Measurements from ENCODE around the gene ATXN7L1.

Gene ATXN7L1, protein sequence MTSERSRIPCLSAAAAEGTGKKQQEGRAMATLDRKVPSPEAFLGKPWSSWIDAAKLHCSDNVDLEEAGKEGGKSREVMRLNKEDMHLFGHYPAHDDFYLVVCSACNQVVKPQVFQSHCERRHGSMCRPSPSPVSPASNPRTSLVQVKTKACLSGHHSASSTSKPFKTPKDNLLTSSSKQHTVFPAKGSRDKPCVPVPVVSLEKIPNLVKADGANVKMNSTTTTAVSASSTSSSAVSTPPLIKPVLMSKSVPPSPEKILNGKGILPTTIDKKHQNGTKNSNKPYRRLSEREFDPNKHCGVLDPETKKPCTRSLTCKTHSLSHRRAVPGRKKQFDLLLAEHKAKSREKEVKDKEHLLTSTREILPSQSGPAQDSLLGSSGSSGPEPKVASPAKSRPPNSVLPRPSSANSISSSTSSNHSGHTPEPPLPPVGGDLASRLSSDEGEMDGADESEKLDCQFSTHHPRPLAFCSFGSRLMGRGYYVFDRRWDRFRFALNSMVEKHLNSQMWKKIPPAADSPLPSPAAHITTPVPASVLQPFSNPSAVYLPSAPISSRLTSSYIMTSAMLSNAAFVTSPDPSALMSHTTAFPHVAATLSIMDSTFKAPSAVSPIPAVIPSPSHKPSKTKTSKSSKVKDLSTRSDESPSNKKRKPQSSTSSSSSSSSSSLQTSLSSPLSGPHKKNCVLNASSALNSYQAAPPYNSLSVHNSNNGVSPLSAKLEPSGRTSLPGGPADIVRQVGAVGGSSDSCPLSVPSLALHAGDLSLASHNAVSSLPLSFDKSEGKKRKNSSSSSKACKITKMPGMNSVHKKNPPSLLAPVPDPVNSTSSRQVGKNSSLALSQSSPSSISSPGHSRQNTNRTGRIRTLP

DNA sequence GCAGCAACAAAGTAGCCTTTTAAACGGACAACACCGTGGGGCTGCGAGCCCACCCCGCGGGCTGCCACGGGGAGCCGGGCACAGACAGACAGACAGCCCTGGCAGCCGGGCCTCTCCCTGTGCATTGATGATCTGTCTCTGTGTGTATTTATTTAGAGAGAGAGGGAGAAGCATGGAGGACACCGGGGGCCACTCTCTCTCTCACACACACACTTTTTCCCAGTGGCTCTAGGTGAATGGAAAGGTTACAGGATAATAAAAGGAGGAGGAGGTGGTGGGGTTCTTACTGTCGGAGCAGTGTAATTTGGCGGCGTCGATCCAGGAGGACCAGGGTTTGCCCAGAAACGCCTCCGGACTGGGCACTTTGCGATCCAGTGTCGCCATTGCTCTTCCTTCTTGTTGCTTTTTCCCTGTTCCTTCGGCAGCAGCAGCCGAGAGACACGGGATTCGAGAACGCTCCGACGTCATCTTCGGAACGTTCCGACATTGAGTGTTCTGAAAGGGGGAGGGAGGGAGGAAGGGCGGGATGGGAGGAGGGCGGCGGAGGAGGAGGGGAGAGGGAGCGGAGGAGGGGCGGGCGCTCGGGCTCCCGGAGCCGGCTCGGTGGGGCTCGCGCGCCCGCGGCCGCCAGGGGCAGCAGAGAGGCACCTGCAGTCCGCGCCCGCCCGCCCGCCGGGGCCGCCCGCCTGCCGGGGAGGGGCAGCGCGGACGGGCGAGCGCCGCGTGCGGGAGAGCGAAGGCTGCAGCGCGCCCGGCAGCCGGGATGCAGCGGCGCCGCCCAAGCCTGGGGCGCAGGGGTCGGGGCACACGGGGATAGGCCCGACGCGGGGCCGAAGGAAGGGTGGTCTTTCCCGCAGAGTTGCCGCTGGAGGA, at the start of gene ATXN7L1:
Gene ATXN7L1 (minus strand): TSS at position 509 of the 873 bp plus-strand sequence. CDS start 41 bp downstream, at position 468.
- in situ Hi-C loops (cut with MboI; ENCODE audit: low sequenced_read_pairs): no loop called here

DNA sequence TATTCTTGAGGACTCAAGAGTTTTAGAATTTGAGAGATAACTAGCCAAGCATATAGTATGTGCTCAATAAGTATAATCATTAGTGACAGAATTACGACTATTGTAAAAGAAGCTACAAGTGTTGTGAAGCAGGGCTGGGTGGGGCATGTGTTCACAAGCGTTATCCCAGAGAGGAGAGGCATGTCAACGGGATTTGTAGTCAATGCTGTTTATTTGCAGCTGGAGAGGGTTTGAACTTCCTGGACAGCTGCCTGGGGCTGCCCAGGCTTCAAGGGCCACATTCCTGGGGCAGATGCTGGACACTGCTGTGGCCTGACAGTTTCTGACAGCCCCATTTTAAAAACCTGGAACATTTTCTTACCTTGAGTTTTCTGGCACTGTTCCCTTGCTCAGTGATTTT, 49.7 kb upstream of the ATXN7L1 start:
- in situ Hi-C loops (cut with MboI; ENCODE audit: low sequenced_read_pairs): no loop called here

DNA sequence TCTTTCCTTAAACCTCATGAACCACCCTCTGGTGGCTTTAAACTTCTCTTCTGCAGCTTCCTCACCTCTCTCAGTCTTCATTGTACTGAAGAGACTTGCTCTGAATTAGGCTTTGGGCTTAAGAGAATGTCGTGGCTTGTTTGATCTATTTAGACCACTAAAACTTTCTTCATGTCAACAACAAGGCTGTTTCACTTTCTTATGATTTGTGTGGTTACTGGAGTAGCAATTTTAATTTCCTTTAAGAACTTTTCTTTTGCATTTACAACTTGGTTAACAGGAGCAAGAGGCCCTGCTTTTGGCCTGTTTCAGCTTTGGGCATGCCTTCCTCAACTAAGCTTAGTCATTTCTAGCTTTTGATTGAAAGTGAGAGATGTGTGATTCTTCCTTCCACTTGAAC, 48.5 kb upstream of the ATXN7L1 start:
- in situ Hi-C loops (cut with MboI; ENCODE audit: low sequenced_read_pairs): no loop called here

DNA sequence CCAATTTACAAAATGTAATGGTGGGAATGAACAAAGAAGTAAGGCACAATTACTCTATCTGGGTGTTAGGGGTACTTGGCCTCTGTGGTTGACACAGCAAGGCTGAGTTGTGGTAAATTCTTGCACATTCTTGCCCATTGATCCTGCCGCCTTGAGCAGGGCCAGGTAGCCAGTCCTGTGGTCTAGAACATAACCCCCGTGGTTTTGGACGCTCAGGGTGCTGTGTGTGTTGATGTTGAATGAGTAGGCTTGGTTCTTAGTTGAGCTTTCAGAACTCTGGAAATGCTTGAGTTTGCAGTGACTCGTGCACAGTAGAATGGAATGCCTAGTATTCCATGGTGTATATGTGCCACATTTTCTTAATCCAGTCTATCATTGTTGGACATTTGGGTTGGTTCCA, 44.4 kb upstream of the ATXN7L1 start:
- in situ Hi-C loops (cut with MboI; ENCODE audit: low sequenced_read_pairs): no loop called here

DNA sequence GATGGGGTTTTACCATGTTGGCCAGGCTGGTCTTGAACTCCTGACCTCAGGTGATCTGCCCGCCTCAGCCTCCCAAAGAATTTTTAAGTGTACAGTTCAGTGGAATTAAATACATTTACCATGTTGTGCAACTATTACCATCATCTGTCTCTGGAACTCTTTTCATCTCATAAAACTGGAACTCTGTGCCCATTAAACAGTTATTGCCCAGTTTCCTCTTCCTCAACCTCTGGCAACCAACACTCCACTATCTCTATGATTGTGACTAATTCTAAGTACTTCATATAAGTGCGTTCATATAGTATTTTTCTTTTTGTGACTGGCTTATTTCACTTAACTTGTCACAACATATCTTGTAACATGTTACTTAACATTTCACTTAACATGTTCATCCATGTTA, 41.3 kb upstream of the ATXN7L1 start:
- in situ Hi-C loops (cut with MboI; ENCODE audit: low sequenced_read_pairs): no loop called here

DNA sequence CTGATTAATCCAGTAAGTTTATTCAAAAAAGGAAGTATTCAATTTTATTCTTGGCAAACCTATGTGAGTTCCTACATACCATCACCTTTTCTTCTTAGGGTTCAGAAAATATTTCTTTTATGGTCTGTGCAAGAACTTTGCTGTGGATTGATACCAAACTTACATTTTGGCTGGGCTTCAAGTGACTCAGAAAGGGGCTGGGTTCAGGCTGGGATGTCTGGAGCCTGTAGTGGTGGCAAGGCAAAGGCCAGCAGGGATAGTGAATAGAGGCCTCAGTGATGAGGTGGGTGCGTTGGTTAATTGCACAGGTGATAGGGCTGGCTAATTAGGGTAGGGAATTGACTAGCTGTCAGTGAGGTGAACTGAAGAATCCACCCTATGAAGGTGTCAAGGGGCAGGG, 40.2 kb upstream of the ATXN7L1 start:
- in situ Hi-C loops (cut with MboI; ENCODE audit: low sequenced_read_pairs): no loop called here

DNA sequence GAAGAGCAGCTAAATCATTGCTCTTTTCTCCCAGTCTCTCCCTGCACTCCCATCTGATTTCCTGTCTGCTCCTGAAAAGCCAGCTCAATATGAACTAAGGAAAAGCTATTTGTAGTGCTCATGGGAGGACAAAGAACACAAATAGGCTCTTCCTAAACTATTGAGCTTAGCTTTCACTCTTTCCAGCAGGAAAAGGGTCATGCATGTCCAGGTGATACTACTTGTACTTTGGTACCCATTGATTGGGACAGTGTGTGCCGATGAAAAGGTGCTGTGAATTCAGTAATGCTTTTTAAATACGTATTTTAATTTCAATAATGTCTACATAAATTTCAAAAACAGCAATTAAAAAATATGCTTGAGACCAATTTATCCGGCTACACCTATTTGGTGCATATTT, 37.5 kb upstream of the ATXN7L1 start:
- in situ Hi-C loops (cut with MboI; ENCODE audit: low sequenced_read_pairs): no loop called here

DNA sequence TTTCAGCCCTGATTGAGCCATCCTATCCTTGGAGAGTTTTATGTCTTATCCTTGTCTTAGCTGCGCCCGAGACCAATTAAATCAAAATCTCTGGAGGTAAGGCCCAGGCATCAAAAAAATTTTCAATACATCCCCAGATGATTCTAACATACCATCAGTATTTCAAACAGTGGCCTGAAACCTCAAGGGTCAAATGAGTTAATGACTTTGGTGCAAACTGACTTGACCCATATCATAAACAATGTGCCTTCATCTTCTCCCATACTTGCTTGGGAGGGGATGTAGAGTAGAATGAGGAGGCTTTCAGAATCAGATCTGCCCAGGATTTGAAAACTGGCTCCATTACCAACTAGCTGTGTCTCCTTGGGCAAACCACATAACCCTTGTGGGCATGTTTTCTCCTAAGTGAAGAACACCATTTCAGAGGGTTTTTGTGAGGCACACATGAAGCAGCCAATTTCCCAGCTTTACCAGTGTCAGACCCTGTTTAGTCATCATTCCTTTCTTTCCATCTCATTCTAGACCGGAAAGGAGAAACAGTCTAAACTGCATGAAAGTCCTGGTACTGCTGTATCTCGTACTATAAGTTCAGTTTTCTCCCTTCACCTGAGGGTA, 35.7 kb upstream of the ATXN7L1 start:
- in situ Hi-C loops (cut with MboI; ENCODE audit: low sequenced_read_pairs): no loop called here

DNA sequence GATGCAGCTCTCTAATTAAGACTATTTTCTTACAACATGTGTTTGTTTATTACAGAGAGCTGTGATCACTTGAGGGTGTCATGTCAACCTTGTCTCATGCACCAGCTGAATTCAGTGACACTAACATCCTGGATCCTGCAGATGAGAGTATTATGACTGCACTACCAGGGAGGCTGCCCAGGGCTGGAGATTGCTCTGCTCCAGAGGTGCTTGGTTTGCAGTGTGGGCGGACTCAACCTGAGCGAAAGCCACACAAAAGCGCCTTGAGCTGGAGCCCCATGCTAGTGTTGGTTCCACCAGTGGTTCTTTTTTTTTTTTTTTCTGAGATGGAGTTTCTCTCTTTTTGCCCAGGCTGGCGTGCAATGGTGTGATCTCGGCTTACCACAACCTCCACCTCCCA, 33.8 kb upstream of the ATXN7L1 start:
- in situ Hi-C loops (cut with MboI; ENCODE audit: low sequenced_read_pairs): no loop called here

DNA sequence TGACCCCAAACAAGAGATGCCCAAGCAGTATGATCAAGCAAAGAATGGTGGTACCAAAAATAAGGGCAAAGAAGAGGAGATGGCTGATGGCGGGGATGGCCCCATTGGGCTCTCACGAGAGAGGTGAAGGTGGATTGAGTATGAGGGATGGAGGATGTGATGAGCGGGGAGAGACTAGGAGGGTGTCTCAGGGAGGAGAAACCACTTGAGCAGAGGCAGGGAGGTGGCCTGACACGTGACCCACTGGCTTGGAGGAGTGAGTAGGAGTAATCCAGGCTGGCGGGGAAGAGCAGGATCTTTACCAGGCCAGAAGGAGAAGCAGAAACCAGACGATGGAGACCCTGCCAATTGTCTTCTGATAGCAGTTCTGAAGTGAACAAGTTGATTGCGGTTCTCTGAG, 33.3 kb upstream of the ATXN7L1 start:
- in situ Hi-C loops (cut with MboI; ENCODE audit: low sequenced_read_pairs): no loop called here

DNA sequence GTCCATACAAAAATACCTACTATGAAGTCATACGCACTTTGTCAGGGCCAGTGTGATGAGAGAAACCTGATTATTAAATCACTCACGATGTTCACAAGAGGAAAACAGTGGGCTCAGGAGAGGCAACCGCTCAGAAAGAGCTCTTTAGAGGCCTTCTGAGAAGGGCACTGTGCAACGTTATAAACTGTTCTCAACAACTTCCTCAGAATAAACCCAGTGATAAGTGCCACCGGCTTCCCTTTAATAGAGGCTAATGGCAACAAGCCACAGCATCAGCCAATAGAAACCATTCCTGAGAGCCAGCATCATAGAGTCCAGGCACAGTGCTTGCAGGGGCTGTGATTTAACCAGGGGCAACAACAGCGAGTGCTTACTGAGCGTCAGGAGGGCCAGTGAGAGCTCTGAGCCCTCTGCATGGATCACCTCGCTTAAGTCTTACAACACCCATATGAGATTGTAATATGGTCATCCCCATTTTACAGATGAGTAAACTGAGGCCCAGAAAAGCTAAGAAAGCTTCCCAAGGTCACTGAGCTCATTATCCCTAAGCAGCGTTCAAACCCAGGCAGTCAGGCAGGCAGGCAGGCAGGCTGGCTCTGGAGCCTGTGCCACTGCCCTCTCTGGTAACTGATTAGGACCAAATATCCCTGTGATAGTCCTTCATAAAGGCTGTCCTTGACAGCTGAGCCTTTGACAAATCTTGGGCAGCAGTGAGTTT, 30.9 kb upstream of the ATXN7L1 start:
- in situ Hi-C loops (cut with MboI; ENCODE audit: low sequenced_read_pairs): no loop called here

DNA sequence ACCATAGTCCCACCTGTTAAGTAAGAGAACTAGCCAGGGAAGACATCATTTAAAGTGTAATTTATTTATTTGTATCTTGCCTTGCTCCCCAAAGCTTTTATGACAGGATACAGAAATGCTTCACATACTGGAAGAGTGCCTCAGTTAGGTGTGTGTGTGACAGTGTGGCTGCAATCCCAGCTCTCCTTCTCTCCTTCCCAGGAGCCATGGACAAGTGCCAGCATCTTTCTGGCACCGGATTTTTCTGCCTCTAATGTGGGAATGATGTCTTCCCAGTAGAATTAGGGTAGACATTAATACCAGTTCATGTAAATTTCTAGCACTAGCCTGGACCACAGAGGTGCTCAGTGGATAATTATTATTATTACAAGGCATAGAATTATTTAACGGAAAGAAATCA, 30.3 kb upstream of the ATXN7L1 start:
- in situ Hi-C loops (cut with MboI; ENCODE audit: low sequenced_read_pairs): no loop called here

DNA sequence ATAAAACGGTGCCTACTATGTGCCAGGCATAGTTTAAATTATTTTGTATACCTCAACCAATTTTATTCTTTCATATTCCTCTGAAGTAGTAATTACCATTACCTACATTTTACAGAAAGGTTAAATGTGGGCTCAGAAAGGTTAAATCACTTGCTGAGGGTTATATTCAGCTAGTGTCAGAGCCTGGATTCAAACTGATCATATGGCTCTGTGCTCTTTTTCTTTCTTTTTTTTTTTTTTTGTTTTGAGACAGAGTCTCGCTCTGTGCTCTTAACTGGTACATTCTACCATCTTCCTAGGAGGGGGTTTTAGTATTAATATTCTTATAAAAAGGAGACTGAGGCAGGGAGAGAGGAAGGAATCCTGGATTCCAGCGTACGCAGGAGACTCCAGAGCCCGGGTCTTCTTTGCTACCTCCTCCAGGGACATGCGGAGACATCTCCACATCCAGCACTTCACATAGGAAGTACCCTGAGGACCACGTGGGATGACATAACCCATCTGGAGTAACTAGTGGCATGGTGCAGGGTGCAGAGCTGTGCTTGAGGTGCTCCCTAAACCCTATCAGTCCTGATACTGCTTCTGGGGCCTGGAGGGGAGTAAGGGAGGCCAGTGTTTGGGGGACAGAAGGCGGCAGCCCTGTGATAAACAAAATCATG, 29.6 kb upstream of the ATXN7L1 start:
- in situ Hi-C loops (cut with MboI; ENCODE audit: low sequenced_read_pairs): no loop called here

DNA sequence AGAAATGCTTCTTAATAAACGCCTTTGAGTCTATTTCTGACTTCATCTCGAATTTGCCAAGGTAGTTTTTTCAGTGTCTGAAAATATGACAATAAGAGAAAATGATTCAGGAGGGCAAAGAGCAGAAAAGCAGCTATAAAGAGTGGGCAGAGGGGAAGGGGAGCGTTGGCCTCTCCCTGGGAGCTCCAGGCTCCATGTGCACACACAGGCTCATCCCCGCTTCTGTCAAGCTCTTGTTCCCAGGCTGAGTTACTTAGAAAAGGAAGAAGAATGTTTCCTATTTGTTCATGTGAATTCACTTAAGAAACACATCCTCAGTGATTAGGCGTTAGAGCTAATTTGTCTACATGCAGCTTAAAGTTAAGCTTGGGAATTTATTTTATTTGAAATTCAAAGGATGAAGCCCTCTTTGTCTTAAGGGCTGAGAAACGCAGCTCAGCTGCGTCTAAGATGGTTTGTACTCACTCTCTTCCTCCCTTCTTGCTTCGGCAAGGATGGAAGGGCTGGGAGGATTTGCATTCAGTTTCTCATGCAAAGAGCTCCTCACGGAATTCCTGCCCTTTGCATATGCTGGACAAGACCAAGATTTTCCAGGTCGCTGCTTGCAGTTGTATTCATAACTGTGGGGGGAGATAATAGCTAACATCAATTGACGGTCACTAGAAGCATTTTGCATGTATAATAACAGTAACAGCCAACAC, 29.0 kb upstream of the ATXN7L1 start:
- in situ Hi-C loops (cut with MboI; ENCODE audit: low sequenced_read_pairs): no loop called here

DNA sequence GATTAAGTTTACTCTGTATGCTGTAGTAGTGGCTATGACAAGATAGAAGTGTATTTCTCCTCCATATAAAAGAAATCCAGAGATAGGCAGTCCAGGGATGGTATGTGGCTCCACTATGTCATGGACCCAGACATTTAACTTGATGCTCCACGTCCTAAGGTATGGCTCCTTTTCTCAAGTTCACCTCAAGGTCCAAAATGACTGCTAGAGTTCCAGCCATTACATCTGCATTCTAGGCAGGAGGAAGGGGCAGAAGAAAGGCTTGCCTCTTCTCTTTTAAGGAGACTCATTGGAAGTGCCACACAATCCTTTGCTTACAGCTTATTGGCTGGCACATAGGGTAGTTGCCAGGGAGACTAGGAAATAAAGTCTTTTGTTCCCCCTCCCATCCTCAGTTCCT, 27.7 kb upstream of the ATXN7L1 start:
- in situ Hi-C loops (cut with MboI; ENCODE audit: low sequenced_read_pairs): no loop called here

DNA sequence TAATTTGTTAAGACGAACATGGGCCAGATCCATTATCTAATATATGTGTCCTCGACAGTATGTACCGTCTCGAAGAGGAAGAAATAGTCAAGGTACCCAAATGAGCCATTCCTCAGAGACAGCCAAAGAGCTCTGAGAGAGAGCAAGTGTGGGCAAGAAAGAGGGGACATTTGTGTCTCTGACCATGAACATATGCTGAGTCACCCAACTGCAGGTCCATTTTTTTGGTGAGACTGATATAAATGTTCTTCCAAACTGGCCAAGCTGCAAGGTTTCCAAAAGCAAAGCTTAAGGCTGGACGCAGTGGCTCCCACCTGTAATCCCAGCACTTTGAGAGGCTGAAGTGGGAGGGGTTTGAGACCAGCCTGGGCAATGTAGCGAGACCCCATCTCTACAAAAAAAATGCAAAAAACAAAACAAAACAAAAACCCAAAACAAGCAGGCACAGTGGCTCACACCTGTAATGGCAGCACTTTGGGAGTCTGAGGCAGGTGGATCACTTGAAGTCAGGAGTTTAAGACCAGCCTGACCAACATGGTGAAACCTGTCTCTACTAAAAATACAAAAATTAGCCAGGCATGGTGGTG, 26.0 kb upstream of the ATXN7L1 start:
- in situ Hi-C loops (cut with MboI; ENCODE audit: low sequenced_read_pairs): no loop called here

DNA sequence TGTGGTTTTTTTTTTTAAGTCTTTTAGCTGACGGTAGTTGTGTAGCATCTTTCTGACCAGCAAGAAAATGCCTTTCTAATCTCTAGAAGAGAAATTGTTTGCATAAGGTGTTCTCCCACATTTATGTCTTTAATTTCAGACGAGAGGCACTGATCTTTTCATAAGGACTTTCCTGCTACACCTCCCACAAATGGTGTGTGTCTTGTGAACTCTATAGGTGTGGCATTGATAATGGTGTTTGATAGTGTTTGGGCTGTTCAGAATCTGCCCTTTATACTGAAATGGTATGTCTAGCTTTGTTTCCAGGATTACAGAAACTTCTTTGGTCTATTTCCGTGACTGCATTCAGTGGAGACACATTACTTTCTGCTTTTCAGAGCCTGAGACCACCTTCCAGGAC, 21.6 kb upstream of the ATXN7L1 start:
- in situ Hi-C loops (cut with MboI; ENCODE audit: low sequenced_read_pairs): no loop called here

DNA sequence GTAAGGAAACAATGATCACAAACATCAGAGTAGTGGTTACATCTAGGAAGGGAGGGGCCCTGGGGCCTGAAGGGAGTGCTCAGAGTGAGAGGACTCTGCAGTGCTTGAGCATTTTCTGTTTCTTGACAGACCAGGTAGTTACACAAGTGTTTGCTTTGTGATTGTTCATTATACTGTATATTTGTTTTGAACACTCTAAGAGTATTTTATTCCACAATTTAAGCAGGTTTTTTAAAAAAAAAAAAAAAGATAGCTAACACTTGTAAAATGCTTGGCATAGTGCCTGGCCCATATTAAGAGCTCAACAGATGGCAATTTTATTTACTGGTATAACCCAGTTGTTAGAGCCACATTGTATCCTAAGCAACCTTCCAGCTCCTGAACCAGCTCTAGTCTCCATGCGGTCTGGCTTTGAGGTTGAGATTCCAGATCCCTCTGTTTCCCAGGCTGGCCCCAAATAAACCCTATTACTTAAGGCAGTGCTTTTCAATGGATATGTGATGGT, 20.1 kb upstream of the ATXN7L1 start:
- in situ Hi-C loops (cut with MboI; ENCODE audit: low sequenced_read_pairs): no loop called here

Data from hTERT RPE-1 (cell line).